Suprapubic skin (tissue), 4 donors: ENCODE results near the gene URB1. TPM values are rescaled to one million over a fixed set of nuclear protein-coding genes. Genes with fewer than 3 reads are reported as not detected.
A peak's percentile ranks its signal among the peaks of the same experiment; 100 is the strongest.

ENCODE experiments used
- DNase-seq, 2 donors: peaks; one replicate each; pipeline ENCODE4 v3.0.0-alpha.2; 2019; ENCODE audit warnings: low spot score in 2 of 2
- H3K27ac ChIP-seq: fragments of 200-600 bp; sonication (generic); one replicate; pipeline ENCODE4 v1.5.1; 2019
- H3K27me3 ChIP-seq: fragments of 200-600 bp; sonication (generic); one replicate; pipeline ENCODE4 v1.5.1; 2019
- H3K36me3 ChIP-seq: fragments of 200-600 bp; sonication (generic); one replicate; pipeline ENCODE4 v1.5.1; 2019
- H3K4me1 ChIP-seq: fragments of 200-600 bp; sonication (generic); one replicate; pipeline ENCODE4 v1.5.1; 2019
- H3K4me3 ChIP-seq: fragments of 200-600 bp; sonication (generic); one replicate; pipeline ENCODE4 v1.5.1; 2019; ENCODE audit warnings: mild to moderate bottlenecking
- H3K9me3 ChIP-seq: fragments of 200-600 bp; sonication (generic); one replicate; pipeline ENCODE4 v1.5.1; 2019
- EP300 ChIP-seq: sonication (generic); formaldehyde crosslinking; IDR thresholded peaks from one replicate; pipeline ENCODE4 v1.6.1; 2017; ENCODE audit warnings: antibody characterized with exemption
- POLR2A ChIP-seq, 2 donors: fragments of 450-650 bp; IDR thresholded peaks; one replicate each; pipeline ENCODE4 v1.6.1; 2017; ENCODE audit warnings: antibody characterized with exemption in 2 of 2, mild to moderate bottlenecking in 2 of 2, moderate library complexity in 2 of 2
- POLR2AphosphoS5 ChIP-seq, 3 donors: sonication (generic); formaldehyde crosslinking; IDR thresholded peaks; one replicate each; pipeline ENCODE4 v1.6.1; 2017; ENCODE audit warnings: antibody characterized with exemption in 3 of 3
- WGBS: methylation state at CpG from one replicate; pipeline ENCODE4 v1.1.5; 2018; 5-methylcytosine and 5-hydroxymethylcytosine counted together
- total RNA-seq, 4 donors: library from RNA; depleted of rRNA; stranded (reverse); fragments of >200 nt; gene quantifications; one replicate each; pipeline ENCODE4 v1.1.0, GENCODE V29; 2016
- TF ChIP-seq, protein P1 (sequence below), 2 donors: fragments of 200-600 bp in 1 of 2; fragments of 450-650 bp in 1 of 2; sonication (generic) in 1 of 2; IDR thresholded peaks; one replicate each; pipeline ENCODE4 v1.5.1; 2016 to 2019; ENCODE audit warnings: antibody characterized with exemption in 2 of 2, mild to moderate bottlenecking in 1 of 2, moderate library complexity in 1 of 2

Gene URB1
- total RNA-seq, 4 donors from 2014 or later, result 23.7 to 49.4 (median 33.0) TPM

- peak in 1 of 2 donors; percentile 20 for DNase-seq
- Histone ChIP-seq H3K4me3 (no peak overlapping the region), H3K27me3 (no peaks in the 10 kb centered on the region), H3K36me3 (peaks cover 85% of the 10 kb centered on the region), H3K4me1 (peaks cover 13% of the 10 kb centered on the region), H3K27ac (no peak overlapping the region), H3K9me3 (no peaks in the 10 kb centered on the region)
- TF ChIP-seq EP300 (no peak), POLR2AphosphoS5 (IDR thresholded peaks at IDR 0.05) (no peak)
- 96% methylated on average over 1 of the region's 1 CpG for WGBS
Measured at GRCh38 chr21:32332463-32332951, 60.3 kb downstream of the URB1 start.

DNA sequence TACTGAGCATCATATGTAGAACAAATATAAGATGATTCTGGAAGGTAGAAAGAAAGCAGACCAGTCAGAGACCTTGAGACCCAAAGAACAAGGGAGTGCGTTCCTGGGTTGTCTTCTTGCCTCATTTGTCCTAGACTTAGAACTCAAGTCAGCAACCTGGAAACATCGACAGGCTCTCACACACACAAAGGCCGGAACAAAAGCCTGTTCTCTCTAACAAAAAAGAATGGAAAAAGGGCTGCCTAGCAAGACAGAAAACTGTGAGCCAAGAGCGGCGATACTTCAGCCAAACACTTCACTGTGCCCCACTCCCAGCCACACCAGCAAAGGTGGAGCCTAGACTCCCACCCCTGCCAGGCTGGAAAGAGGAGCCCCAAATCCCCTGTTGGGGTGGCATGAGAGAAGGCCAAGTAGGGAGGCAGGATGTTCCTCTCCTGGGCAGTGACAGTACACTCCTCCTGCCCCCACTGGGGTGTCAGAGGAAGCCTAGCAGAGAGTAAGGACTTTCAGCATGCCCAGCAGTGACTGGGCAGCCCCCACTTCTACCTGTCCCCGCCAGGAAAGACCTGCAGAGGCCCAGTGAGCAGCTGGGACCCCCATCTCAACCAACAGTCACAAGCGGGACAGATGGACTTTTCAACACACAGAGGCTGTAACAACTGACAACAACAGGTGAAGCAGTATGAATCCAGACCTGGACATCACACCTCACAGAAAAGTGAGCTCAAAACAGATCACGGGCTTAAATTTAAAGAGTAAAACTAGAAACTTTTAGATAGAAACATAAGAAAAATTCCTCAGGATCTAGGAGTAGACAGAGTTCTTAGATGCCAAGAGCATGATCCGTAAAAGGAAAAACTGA lies 61.1 kb downstream of the URB1 start:
- 92% methylated on average over 9 of the region's 9 CpGs for WGBS
- TF ChIP-seq, protein P1, sequence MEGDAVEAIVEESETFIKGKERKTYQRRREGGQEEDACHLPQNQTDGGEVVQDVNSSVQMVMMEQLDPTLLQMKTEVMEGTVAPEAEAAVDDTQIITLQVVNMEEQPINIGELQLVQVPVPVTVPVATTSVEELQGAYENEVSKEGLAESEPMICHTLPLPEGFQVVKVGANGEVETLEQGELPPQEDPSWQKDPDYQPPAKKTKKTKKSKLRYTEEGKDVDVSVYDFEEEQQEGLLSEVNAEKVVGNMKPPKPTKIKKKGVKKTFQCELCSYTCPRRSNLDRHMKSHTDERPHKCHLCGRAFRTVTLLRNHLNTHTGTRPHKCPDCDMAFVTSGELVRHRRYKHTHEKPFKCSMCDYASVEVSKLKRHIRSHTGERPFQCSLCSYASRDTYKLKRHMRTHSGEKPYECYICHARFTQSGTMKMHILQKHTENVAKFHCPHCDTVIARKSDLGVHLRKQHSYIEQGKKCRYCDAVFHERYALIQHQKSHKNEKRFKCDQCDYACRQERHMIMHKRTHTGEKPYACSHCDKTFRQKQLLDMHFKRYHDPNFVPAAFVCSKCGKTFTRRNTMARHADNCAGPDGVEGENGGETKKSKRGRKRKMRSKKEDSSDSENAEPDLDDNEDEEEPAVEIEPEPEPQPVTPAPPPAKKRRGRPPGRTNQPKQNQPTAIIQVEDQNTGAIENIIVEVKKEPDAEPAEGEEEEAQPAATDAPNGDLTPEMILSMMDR (IDR thresholded peaks at IDR 0.05), result no peak
- no peak for TF ChIP-seq EP300
- no peak for TF ChIP-seq POLR2A (IDR thresholded peaks at IDR 0.05)
- peak; percentile 28 to 38 for DNase-seq
- H3K4me1 ChIP-seq, result peaks cover 13% of the 10 kb centered on the region
- no peak overlapping the region for H3K4me3 ChIP-seq
- H3K9me3 ChIP-seq, result no peaks in the 10 kb centered on the region
- H3K27me3 ChIP-seq, result no peaks in the 10 kb centered on the region
- H3K27ac ChIP-seq, result no peak overlapping the region
- H3K36me3 ChIP-seq, result peaks cover 80% of the 10 kb centered on the region

DNA sequence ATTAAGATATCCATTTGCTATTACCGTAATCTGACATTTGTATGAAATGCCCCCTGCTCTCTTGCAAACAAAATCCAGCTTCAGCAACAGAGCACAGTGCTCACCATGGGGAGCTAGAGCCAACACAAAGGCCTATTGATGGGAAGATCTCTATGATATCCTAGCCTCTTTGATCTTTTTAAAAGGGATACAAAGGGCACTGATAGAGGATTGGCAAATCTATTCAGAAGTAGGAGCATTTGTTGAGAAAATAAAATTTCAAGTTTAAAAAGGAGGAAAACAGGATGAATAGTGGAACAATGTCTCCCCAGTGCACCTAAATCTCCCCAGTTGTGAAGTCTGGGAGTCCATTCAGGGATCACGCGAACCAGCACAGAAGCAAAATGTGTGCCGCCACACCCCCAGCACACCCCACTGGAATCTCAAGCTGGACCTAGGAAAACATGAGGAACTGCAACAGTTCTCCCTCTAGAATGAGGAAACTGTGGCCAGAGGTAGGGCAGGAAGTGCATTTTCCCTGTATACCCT lies 62.0 kb downstream of the URB1 start:
- peaks cover 13% of the 10 kb centered on the region for H3K4me1 ChIP-seq
- H3K27me3 ChIP-seq, result no peaks in the 10 kb centered on the region
- no peak overlapping the region for H3K4me3 ChIP-seq
- H3K27ac ChIP-seq, result no peak overlapping the region
- no peaks in the 10 kb centered on the region for H3K9me3 ChIP-seq
- peak in 1 of 2 donors; percentile 26 for DNase-seq
- WGBS, result 93% methylated on average over 4 of the region's 4 CpGs
- H3K36me3 ChIP-seq, result peaks cover 80% of the 10 kb centered on the region
- TF ChIP-seq POLR2AphosphoS5 (IDR thresholded peaks at IDR 0.05), result no peak
- TF ChIP-seq POLR2A (IDR thresholded peaks at IDR 0.05), result no peak
- TF ChIP-seq, protein P1 (IDR thresholded peaks at IDR 0.05), result no peak
- no peak for TF ChIP-seq EP300

DNA sequence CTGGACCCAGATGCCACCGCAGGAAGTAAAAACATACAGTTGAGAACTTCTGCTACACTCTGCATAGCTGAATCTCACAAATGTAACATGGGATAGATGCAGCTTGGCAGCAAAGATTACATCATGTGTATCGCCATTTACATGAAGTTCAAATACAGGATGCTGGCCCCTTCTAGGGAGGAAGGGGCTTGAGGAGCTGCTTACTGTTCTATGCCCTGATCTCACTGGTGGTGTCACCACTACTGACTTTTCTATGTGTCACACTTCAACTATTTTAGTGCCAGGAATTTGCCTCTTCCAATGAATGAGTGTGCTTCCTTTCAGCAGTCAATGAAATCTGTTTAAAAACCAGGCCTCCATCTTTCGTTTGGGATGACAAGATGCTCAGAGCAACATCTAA lies 63.0 kb downstream of the URB1 start:
- TF ChIP-seq, protein P1 (IDR thresholded peaks at IDR 0.05), result no peak
- no peak for TF ChIP-seq EP300
- TF ChIP-seq POLR2A (IDR thresholded peaks at IDR 0.05), result no peak
- no peak for TF ChIP-seq POLR2AphosphoS5 (IDR thresholded peaks at IDR 0.05)
- Histone ChIP-seq H3K4me3 (no peak overlapping the region), H3K36me3 (peaks cover 80% of the 10 kb centered on the region), H3K27me3 (no peaks in the 10 kb centered on the region), H3K27ac (no peak overlapping the region), H3K4me1 (peaks cover 13% of the 10 kb centered on the region), H3K9me3 (no peaks in the 10 kb centered on the region)
- WGBS, result 86% methylated on average over 3 of the region's 3 CpGs
- no peak for DNase-seq

GRCh38 chr21:32329331-32329730 lies 63.5 kb downstream of the URB1 start:
- TF ChIP-seq, protein P1 (IDR thresholded peaks at IDR 0.05), result no peak
- TF ChIP-seq POLR2AphosphoS5 (IDR thresholded peaks at IDR 0.05) (no peak), POLR2A (IDR thresholded peaks at IDR 0.05) (no peak), EP300 (no peak)
- H3K4me3 ChIP-seq, result no peak overlapping the region
- 69% methylated on average over 2 of the region's 2 CpGs for WGBS
- peak in 1 of 2 donors; percentile 4 for DNase-seq
- no peak overlapping the region for H3K27ac ChIP-seq
- no peaks in the 10 kb centered on the region for H3K9me3 ChIP-seq
- no peaks in the 10 kb centered on the region for H3K27me3 ChIP-seq
- H3K4me1 ChIP-seq, result peaks cover 13% of the 10 kb centered on the region
- peaks cover 80% of the 10 kb centered on the region for H3K36me3 ChIP-seq
